GM21825 (cell line): ENCODE results near the gene PXN.

Experiments
- ATAC-seq: cut with Tn5 transposase; IDR thresholded peaks from one replicate; pipeline ENCODE4 v1.9.1; 2021; ENCODE audit warnings: mild to moderate bottlenecking, moderate library complexity; ENCODE audit not compliant: unreplicated experiment

The PXN gene

DNA sequence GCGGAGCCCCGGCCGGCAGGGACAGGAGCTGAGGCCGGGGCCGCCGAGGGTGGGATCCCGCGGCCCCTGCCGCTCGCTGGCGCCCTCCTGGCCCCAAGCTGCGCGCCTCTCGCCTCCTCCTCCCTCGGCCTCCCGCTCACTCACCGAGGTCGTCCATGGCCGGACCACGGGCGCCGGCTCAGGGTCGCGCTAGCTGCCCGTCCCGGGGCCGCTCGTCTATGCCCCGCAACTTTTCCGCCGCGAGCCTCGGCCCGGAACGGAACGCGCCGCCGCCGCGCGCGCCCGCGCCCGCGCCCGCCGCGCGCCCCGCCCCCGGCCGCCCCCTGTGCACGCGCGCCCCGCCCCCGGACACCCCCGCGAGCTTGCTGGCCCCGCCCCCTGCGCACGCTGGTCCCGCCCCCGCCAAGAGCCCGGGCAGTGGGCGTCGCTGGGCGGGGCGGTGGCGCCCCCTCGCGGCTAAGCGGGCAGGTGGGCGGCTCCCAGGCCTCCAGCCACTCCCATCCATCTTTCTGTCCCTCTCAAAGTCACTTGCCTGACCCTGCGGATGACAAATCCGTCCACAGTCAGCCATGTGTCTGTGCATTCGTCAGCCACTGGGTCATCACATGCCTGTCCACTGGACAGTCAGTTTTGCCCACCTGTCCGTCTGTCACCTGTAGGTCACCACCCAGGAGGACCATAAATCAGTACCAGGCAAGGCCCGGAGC lies at the start of gene PXN:
PXN (minus strand) TSS at position 258 of the 707 bp plus-strand sequence; CDS start at position 157, 101 bp downstream.
- ATAC-seq = peak; percentile 72

DNA sequence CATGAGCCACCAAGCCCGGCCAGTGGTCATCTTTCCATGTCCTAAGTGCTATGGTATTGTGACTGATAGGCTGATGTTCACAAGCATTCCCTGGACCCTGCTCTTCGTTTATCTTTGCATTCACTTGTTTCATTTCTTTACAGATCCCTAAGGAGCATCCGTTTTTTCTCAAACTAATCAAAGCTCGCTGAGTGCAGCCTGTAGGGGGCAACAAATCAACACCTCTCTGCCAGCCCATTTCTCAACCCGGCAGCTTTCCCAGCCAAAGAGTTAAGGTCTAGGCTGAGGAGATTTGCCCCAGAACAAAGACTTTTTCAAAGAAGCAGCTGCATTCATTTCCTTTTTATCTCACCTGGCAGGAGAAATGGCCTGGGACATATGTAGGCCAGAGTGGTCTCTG lies 48.7 kb upstream of the PXN start:
- ATAC-seq = no peak

DNA sequence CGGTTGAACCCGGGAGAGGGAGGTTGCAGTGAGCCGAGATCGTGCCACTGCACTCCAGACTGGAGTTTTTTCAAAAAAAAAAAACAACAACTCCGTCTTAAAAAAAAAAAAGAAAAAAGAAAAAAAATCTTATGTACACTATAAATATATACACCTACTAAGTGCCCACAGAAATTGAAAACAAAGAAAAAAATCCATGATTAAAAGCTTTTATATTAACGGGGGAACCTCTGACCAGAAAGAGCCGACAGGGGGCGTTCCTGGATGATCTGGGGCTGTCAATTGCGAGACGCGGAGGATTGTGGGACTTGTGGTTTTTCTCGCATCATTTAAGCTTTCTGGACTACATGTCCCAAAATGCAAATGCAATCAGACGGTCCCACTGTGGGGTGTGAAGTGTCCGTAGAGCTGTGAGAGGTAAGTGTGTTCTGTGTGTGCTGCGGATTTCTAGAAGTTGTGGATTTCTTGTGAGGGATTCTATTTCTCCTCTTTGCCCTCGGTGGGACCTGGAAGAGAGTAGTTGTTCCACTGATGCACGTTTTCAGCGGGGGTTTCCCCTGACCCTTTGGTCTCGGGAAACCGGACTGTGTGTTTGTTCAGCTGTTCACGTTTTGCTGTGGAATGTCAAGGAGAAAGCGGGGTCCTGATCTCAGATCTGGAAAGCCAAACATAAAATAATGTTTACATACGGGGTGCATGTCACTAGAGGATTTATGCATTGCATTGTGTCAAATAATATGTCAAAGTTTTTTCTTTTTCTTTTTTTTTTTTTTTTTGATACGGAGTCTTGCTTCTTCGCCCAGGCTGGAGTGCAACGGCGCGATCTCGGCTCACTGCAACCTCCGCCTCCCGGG lies 36.7 kb upstream of the PXN start, which contains the start of gene SIRT4:
SIRT4 (plus strand) TSS at position 360 of the 854 bp plus-strand sequence. CDS start 1,241 bp downstream, outside the sequence.
- peak; percentile 92 for ATAC-seq

DNA sequence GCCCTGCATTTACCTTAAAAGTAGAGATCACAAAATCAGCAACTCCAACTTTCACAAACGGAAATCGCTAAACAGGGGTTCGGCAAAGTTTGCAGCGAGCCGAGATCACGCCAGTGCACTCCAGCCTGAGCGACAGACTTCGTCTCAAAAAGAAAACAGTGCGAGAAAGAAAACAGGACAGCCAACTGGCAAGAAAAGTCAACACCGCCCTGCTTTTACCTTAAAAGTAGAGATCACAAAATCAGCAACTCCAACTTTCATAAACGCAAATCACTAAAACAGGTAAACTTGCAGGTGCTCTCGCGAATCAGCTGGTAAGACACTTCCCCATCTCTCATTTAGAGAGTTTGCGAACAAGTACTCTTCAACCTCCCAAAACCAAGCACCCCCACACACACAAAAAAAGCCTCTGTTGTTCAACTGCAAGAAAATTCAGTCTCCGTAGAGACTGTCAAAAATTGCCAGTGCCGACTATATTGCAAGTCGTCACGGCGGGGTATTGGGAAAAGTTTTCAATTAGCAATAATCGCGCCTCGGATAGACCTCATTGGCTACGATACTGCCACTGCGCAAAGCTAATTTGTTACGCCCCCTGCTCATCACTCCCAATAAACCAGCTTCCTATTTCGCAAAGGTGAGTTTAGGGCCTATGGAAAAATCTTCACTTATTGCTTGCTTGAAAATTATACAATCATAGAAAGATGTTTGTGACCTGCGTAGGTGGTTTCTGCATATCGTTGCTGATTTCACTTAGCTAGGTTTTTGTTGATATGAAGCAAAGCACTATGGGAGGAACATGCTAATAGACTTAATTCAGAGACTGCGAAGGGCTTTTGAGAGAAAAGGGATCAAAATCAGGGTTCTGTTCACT lies 27.4 kb upstream of the PXN start, which contains the start of gene RNU4-1:
RNU4-1 (minus strand) TSS at position 577 of the 871 bp plus-strand sequence.
- peak; percentile 41 for ATAC-seq

- peak; percentile 1 for ATAC-seq
Measured at GRCh38 chr12:120292411-120292660, 26.8 kb upstream of the PXN start.

GRCh38 chr12:120290609-120291305 lies 25.2 kb upstream of the PXN start:
- ATAC-seq = no peak

DNA sequence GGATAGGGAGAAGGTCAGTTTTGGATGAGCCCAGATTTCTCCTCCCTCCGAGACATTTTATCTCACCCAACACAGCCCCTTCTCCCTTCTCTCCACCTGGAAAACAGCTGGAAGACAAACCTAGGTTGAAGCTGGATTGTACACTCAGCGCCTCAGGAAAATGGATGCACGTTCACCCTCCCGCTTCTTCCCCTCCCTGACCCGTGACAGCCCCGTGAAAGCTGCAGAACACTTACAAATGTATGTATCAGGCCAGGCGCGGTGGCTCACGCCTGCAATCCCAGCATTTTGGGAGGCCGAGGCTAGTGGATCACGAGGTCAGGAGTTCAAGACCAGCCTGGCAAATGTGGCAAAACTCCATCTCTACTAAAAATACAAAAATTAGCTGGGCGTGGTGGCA lies 22.0 kb upstream of the PXN start:
- no peak for ATAC-seq

GRCh38 chr12:120286768-120287490 lies 21.4 kb upstream of the PXN start:
- ATAC-seq = no peak

GRCh38 chr12:120284381-120284780 lies 18.9 kb upstream of the PXN start:
- no peak for ATAC-seq

GRCh38 chr12:120283318-120283717 lies 17.8 kb upstream of the PXN start:
- no peak for ATAC-seq

GRCh38 chr12:120278137-120279069 lies 12.9 kb upstream of the PXN start:
- no peak for ATAC-seq

DNA sequence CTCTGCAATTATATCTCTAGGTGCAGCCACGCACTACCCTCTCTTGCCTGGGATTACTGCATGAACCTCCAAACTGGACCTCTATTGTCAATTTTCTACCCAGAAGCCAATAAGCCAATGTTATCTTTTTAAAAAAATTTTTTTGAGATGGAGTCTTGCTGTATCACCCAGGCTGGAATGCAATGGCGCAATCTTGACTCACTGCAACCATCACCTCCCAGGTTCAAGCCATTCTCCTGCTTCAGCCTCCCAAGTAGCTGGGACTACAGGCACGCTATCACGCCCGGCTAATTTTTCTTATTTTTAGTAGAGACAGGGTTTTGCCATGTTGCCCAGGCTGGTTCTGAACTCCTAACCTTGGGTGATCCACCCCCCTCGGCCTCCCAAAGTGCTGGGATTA lies 11.2 kb upstream of the PXN start:
- no peak for ATAC-seq

DNA sequence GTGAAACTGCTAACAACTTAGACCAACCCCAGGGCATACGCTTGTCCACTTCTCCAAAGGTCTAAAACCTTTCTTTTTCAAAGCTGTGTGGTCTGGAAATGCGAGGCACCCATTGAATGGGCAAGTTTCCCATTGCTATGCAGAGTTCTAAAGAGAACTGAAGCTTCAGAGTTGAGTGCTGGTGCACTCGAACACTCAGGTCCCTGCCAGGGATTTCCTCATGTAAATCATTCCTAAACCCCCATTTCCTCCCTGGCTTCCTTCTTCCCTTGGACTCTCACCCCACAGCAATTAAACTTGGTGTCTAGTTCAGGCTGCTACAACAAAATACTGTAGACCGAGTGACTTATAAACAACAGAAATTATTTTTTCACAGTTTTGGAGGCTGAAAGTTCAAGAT lies 2.2 kb upstream of the PXN start:
- no peak for ATAC-seq

- ATAC-seq = no peak
Measured at GRCh38 chr12:120266180-120266870, 795 bp upstream of the PXN start.

GRCh38 chr12:120264904-120265472 lies 542 bp downstream of the PXN start:
- no peak for ATAC-seq

DNA sequence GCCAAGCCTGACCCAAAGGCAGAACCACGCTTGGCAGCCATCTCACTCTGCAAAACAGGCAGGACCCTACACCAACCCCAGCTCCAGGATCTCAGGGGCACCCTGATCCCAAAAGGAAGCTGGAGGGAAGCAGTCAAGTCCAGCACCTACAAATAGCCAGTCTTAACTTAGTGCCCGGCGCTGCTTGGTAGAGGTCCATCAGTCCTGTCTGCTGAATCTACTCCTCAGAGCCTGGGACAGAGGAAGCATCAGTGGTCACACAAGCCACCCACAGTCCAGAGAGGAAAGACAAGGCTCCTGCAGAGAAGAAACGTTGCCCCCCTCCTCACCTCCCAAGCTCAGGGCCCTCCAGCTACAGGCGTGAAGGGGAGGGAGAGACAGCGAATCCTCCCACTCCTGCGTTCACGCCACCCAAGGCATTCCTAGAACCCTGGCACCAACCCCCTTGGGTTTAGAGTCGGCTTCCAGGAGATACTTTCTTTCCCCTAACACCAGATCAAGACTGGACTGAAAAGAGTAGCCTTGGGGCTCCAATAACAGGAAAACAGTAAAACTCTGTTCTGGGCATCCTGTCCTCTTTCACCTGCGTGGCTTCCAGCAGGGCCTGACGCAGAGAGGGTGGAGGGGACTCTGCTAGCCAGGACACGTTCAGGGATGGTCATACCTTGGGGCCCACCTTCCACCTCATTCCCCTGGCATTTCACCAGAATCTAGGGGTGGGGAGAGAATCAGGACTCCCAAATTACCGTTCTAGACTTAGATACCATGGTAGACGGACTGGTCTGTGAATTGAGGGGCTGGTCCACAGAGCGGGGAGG lies 1.2 kb downstream of the PXN start:
- no peak for ATAC-seq

GRCh38 chr12:120263748-120264085 lies 1.8 kb downstream of the PXN start:
- ATAC-seq = no peak
